NCI-H1694 (cell line): Measurements from ENCODE around the gene MLXIP.

ENCODE experiments used
- DNase-seq: peaks from one replicate; lab custom pipeline; 2025; lab: John Stamatoyannopoulos, UW

Gene MLXIP

DNA sequence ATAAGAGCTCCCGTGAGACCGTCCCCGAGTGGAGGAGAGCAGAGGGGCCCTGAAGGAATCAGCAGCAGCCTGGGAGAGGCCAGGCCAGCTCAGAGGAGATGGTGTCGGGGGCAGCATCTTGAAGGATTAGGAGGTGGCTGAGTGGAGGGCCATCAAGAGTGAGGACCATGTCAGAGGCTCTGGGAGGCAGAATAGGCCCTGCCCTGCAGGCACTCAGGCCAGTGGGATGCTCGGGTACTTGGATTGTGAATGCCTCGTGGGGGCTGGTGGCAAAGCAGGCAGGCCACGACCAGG, 47.7 kb downstream of the MLXIP start:
- DNase-seq = no peak

- no peak for DNase-seq
Measured at GRCh38 chr12:122126713-122127597, 48.4 kb downstream of the MLXIP start.

- no peak for DNase-seq
Measured at GRCh38 chr12:122127839-122128238, 49.3 kb downstream of the MLXIP start.

- no peak for DNase-seq
Measured at GRCh38 chr12:122128481-122128880, 49.9 kb downstream of the MLXIP start.

- DNase-seq = no peak
Measured at GRCh38 chr12:122129131-122129530, 50.6 kb downstream of the MLXIP start.

DNA sequence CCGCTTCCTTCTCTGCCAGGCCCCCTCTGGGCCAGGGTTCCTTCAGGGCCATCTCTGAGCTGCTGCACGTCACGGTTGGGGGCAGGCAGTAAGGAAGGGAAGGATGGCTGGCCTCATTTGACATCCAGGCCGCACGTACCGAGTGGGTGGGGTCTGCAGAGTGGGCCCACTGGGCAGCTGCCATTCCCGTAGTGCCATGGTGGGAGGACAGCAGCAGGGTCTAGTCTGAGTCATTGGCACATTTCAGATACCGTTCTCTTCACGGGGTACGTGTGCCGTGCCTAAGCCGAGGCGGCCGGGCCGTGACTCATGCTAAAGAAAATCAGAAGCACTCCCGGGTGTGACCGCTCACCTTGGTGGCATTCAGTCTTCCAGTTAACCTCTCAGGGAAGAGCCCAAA, 51.6 kb downstream of the MLXIP start:
- no peak for DNase-seq

DNA sequence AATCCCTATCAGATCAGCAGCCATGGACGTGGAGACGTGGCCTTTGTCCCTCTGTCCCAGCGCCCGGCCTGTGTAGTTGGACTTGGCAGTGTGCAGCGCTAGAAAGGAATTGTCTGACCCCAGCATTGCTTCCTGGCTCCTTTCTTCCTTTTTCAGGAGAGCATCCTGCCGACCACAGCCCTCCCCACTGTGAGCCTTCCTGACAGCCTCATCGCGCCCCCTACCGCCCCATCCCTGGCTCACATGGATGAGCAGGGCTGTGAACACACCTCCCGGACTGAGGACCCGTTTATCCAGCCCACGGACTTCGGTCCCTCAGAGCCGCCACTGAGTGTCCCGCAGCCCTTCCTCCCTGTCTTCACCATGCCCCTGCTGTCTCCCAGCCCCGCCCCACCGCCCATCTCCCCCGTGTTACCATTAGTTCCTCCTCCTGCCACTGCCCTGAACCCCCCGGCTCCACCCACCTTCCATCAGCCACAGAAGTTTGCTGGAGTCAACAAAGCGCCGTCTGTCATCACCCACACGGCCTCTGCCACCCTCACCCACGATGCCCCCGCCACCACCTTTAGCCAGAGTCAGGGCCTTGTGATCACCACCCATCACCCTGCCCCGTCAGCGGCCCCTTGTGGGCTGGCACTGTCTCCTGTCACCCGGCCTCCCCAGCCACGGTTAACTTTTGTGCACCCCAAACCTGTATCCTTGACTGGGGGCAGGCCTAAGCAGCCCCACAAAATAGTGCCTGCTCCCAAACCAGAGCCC, 54.8 kb downstream of the MLXIP start:
- DNase-seq = no peak

GRCh38 chr12:122135437-122136031, 57.0 kb downstream of the MLXIP start:
- no peak for DNase-seq

DNA sequence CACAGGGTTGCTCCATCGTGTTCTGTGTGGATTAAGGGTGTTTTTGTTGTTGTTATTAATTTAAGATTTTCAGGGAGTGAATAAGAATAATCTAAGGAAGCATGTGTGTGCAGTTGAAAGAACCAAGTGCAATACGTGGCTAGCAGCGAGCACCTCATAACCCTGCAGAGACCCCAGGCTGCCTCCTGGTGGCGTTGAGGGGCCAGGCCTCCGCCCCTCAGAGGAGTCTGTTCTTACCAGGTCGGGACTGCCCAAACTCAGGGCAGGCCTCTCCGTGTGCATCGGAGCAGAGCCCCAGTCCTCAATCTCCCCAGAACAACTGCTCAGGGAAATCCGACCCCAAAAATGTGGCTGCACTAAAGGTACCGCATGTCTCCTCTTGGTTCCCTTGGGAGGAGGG, 58.7 kb downstream of the MLXIP start:
- no peak for DNase-seq

- DNase-seq = no peak
Measured at GRCh38 chr12:122137681-122138080, 59.1 kb downstream of the MLXIP start.

DNA sequence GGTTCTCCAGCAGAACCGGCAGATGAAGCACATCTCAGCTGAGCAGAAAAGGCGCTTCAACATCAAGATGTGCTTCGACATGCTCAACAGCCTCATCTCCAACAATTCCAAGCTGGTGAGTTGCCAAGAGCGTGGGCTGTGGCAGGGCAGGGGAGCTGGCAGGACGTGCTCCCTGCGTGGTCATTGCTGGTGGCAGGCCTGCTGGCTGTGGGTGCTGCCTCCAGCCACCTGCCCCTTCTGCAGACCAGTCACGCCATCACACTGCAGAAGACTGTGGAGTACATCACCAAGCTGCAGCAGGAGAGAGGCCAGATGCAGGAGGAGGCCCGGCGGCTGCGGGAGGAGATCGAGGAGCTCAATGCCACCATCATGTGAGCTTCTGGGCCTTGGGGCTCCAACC, 59.6 kb downstream of the MLXIP start:
- DNase-seq = no peak

DNA sequence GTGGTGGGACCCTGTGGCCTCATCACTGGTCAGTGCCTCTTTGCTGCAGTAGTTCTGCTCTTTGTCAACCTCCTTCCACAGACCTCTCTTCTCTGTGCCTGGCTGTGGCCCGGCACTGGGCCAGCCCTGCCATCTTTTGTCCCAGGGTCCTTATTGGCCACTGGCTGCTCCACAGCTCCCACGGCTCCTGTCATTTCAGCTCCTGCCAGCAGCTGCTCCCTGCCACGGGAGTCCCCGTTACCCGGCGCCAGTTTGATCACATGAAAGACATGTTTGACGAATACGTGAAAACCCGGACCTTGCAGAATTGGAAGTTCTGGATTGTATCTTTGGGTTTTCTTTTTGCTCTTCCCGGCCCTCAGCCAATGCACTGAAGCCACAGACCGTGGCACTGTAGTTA, 60.1 kb downstream of the MLXIP start:
- no peak for DNase-seq

- no peak for DNase-seq
Measured at GRCh38 chr12:122139266-122139665, 60.7 kb downstream of the MLXIP start.

- no peak for DNase-seq
Measured at GRCh38 chr12:122139941-122140340, 61.4 kb downstream of the MLXIP start.

GRCh38 chr12:122140467-122141257, 62.1 kb downstream of the MLXIP start:
- DNase-seq = no peak

GRCh38 chr12:122141911-122142725, 63.6 kb downstream of the MLXIP start:
- DNase-seq = no peak

DNA sequence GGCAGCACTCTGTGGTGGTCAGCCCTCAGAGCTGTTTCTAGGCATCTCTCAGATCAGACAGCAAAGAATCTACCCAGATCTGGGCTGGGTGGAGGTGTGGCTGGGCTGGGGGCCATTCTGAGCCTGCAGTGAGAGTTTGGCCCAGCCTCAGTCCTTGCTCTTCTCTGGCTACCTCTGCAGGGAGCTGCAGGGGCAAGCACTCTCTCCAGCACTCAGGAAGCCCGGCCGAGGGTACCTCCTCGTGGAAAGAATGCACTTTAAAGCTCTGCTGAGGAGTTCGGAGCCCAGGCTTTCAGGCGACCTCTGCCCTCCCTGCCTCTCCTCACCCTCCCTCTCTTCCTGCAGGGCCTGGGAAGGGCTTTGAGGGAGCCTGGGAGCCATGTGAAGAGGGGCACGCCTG, 64.3 kb downstream of the MLXIP start:
- DNase-seq = no peak

DNA sequence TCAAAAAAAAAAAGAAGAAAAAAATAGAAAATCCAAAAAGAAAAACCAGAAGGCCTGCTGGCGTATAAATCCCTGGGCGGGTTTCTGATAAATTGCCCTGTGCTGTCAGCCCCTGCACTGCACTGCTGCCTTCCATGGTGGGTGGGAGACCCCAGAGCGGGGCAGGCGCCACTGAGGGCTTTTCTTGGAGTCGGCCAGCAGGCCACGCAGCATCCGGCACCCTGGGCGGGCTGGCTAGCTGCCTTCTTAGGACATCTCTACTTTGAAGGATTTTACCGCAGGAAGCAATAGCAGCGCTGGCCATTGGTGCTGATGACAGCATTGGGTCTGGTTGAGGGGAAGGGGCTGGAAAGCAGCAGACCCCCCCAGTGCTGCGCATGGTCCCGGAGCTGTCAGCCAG, 66.3 kb downstream of the MLXIP start:
- DNase-seq = no peak

DNA sequence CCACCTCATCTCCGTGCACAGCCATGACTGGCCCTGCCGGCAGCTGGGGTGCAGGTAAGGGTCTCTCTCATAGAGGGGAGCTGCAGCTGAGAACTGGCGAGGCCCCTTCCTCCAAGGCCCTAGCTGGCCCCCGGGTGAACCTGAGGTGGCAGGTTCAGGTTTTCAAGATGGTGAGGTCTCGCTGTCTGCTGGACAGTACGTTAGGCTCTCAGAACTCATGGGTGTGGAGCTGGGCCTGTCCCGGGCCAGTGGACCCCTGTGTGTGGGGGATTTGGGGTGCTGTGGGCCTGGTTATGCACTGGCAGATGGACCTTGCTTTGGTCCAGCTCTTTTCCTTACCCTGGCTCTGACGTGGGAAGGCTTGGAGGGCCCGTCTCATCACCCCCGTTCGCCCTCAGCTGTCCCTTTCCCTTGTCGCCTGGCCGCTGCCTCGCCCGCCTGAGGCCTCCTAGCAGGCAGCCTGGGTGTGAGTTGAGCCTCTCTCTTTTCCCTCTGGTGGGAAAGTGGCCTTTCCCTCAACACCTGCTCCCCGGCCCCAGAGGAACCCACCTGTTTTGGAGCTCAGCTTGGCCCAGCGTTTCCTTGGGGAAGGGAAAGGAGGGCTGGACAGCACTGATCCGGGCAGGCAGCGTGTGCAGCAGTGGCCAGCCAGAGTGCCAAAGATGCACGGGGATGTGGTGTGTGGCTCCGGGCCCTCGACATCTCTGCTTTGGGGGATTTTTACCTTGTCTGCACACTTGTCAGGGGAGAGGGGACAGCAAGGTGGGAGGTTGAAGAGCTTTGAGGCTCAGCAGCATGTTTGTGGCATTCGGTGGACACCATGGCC, 67.2 kb downstream of the MLXIP start:
- no peak for DNase-seq

DNA sequence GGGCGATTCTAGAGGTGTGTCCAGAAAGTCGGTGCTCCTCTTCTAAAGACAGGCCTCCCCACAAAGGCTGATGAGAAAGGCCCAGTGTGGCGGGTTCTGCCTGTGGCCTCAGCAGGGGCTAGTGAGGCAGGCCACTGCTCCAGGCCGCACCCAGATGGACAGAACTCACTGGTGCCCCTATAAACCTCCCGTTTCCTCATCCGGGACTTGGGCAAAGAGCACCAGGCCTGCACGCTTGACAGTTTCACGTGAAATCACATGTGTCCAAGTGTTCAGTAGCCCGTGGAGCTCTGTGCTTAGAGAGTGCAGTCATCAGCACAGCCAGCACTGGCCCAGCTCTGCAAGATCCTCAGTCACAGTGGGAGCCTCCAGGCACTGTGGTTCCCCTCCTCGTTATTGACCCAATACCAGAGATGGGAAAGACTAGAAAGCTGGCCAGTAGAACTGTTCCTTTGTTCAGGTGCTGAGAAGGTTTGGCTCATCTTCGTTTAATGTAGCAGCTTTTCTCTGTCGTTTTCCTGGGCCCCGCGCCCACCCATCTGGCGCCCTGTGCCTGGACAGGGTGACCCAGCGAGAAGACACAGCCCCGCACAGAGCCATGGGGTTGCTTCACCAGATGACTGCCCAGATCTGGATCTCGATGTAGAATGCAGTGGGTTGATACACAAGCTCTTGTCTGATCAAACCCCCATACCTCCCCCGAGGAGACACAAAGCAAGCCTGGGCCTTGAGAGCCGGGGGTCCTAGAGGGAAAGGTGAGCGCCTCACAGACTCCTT, 69.1 kb downstream of the MLXIP start:
- no peak for DNase-seq
